Thymus (tissue), 11 donors: ENCODE measurements around the gene CNRIP1. TPM values are rescaled to one million over a fixed set of nuclear protein-coding genes. Genes with fewer than 3 reads are reported as not detected.

Experiments
- DNase-seq, 9 donors: peaks; one replicate each; pipeline ENCODE4 v3.0.0-alpha.2; 2013; ENCODE audit warnings: low spot score in 9 of 9, low read depth in 6 of 9, missing footprints in 1 of 9
- H3K27ac ChIP-seq, 2 donors: one replicate each; pipeline ENCODE4 v1.5.1; 2013; ENCODE audit warnings: control low read depth in 1 of 2, low read depth in 1 of 2, low read length in 1 of 2, mild to moderate bottlenecking in 1 of 2, moderate library complexity in 1 of 2
- H3K27me3 ChIP-seq, 2 donors: one replicate each; pipeline ENCODE4 v1.5.1; 2013; ENCODE audit warnings: low read length in 1 of 2; ENCODE audit not compliant: control insufficient read depth in 2 of 2, insufficient read depth in 1 of 2
- H3K36me3 ChIP-seq, 2 donors: one replicate each; pipeline ENCODE4 v1.5.1; 2013; ENCODE audit warnings: low read length in 1 of 2, mild to moderate bottlenecking in 1 of 2, moderate library complexity in 1 of 2; ENCODE audit not compliant: control insufficient read depth in 2 of 2, insufficient read depth in 2 of 2
- H3K4me1 ChIP-seq, 2 donors: one replicate each; pipeline ENCODE4 v1.5.1; 2013; ENCODE audit warnings: low read length in 2 of 2; ENCODE audit not compliant: control insufficient read depth in 2 of 2, insufficient read depth in 2 of 2
- H3K4me3 ChIP-seq, 2 donors: one replicate each; pipeline ENCODE4 v1.5.1; 2013; ENCODE audit warnings: low read length in 2 of 2, control low read depth in 1 of 2, mild to moderate bottlenecking in 1 of 2
- H3K9me3 ChIP-seq, 2 donors: one replicate each; pipeline ENCODE4 v1.5.1; 2013; ENCODE audit warnings: low read length in 1 of 2, mild to moderate bottlenecking in 1 of 2; ENCODE audit not compliant: control insufficient read depth in 2 of 2, insufficient read depth in 1 of 2
- WGBS: extraction: QIAGEN DNeasy Blood & Tissue Kit; methylation state at CpG from one replicate; pipeline ENCODE4 v1.1.7; 2013; 5-methylcytosine and 5-hydroxymethylcytosine counted together
- polyA plus RNA-seq: library from polyadenylated mRNA; stranded (reverse); fragments of 200-250 nt; gene quantifications from one replicate; pipeline ENCODE4 v1.2.3, GENCODE V29; 2013
- total RNA-seq: library from RNA; stranded (reverse); fragments of 120-200 nt; gene quantifications from one replicate; pipeline ENCODE4 v1.2.4, GENCODE V29; 2013
- donor health status: healthy.

CNRIP1 gene
- total and polyA plus RNA-seq, 2 donors, result 3.8 to 10.3 TPM

DNA sequence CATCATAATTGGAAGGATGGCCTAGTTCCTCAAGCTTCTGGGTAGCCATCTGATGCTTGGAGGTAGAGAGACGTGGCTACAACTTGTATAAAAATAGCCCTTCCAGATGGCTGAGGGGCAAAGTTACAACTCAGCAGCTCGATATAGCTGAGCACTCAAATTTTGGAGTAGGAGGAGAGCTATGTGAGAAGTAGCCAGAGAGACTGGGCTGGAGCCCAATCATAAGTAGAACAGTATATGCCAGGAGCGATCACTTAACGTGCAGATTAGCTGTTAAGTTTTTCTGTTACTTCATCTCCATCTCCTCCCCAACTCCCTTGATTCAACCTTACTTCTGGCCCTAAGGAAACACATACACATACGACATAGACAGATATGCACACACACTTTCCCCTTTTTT is 28.8 kb downstream of the CNRIP1 start:
- no peak for DNase-seq
- Histone ChIP-seq H3K27ac (no peak overlapping the region), H3K4me1 (no peaks in the 10 kb centered on the region), H3K27me3 (no peaks in the 10 kb centered on the region), H3K36me3 (no peaks in the 10 kb centered on the region), H3K4me3 (no peak overlapping the region), H3K9me3 (no peaks in the 10 kb centered on the region)
- 62% methylated on average over 5 of the region's 5 CpGs for whole genome bisulfite sequencing

DNA sequence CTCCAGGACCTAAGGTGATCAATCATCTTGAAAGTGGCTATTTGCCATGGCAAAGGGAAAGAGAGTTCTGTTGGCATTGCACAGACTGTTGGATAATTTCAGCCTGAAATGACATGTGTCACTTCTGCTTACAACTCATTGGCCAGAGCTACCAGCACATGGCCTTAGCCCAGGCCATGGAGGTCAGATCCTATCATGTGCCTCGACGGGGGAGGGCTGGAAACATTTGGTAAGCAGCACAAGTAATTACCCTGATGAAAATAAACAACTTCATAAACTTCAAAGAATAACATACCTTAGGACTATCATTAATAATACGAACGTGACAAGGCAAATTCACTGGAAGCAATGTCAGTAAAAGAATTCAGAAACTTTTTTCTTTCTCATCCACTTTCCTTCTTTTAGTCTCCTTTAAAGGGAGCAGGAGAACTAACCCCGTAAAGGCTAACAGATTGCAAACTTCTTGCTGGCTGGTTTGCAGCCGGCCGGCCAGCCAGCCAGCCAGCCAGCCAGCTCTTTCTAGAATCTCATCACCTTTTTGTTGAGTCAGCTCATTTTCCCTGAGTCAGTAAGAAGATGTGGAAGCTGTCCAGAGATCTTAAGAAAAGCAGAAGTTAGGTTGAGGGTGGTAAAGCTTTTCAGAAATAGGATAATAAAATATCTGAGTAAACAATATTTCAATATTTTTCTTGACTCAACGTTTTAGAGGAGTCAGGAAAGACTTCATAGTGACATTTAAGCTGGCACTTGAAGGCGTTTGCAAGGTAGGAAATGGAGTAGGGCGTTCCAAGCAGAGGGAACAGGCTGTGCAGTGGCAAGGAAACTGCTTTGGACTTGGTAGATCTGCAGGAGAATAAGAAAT is 31.9 kb downstream of the CNRIP1 start:
- Histone ChIP-seq H3K27ac (no peak overlapping the region), H3K4me3 (no peak overlapping the region), H3K36me3 (no peaks in the 10 kb centered on the region), H3K27me3 (no peaks in the 10 kb centered on the region), H3K4me1 (no peaks in the 10 kb centered on the region), H3K9me3 (no peaks in the 10 kb centered on the region)
- peak in 1 of 9 donors; percentile 18 for DNase-seq
- 43% methylated on average over 10 of the region's 10 CpGs for WGBS

DNA sequence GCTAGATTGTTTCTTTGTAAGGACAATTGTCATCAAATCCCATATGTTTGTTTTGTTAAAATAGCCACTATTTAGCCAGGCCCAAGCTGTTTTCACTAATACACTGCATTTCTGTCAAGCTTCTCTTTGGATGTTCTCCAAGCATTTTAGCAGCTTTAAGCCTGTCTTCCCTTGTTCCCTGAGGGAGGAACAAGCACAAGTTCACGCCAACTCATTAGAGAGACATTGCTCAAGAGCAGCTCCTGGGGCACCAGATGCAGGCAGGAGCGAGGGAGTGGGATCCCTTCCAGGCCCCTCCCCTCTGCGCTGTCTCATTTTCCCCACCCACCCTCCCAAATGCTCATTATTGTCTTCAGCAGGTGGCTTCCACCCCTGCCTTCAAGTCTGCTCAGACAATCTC is 34.9 kb downstream of the CNRIP1 start:
- peak in 1 of 9 donors; percentile 10 for DNase-seq
- no peak overlapping the region for H3K4me3 ChIP-seq
- no peaks in the 10 kb centered on the region for H3K4me1 ChIP-seq
- 97% methylated on average over 3 of the region's 3 CpGs for WGBS
- H3K9me3 ChIP-seq, result no peaks in the 10 kb centered on the region
- H3K36me3 ChIP-seq, result no peaks in the 10 kb centered on the region
- H3K27me3 ChIP-seq, result no peaks in the 10 kb centered on the region
- no peak overlapping the region for H3K27ac ChIP-seq

DNA sequence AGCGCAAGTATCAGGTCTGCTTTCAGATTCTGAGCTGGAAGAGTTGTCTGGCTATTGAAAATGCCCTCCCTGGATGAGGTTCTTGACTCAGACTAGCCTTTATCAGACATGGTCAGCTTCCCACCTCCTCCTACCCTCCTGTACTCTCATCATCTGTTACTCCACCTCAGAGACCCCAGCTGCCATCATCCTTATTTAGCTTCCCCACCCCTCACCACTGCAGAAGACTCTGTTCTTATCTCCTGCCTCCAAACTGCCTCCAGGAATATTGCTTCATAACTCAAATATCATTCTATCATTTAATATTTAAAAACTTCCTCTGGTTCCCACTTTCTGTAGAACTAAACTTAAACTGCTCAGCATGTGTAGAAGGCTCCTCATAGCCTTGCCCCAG is 36.3 kb downstream of the CNRIP1 start:
- Histone ChIP-seq H3K4me1 (no peaks in the 10 kb centered on the region), H3K36me3 (no peaks in the 10 kb centered on the region), H3K27ac (no peak overlapping the region), H3K9me3 (no peaks in the 10 kb centered on the region), H3K4me3 (no peak overlapping the region), H3K27me3 (no peaks in the 10 kb centered on the region)
- no peak for DNase-seq
- 98% methylated on average over 1 of the region's 1 CpG for WGBS

DNA sequence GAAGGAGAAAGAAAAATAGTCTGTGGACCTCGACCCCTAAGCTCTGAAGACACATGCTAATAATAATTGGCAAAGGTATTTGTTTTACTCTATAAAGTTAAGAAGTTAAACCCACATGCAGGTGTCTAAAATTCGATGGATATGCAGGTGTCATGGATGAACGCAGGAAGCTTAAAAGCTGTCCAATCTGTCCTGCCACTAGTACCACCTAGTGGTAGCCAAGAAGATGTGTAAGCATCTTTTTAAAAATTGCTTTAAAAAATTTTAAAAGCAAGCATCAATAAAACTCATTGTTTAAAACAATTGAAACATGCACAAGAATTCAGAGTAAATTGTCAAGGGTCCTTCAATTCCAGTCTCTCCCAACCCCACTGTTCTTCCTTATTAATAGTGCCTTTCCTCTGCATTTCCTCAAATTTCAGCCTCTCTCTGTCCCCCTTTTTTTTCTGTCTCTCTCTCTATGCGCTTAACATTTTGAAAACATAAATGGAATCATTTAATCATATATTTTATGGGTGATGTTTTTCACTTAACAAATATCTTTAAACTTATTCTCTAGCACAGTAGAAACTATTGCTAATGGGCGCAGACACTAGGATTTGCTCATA is 36.8 kb downstream of the CNRIP1 start:
- no peaks in the 10 kb centered on the region for H3K9me3 ChIP-seq
- H3K4me3 ChIP-seq, result no peak overlapping the region
- no peaks in the 10 kb centered on the region for H3K27me3 ChIP-seq
- H3K27ac ChIP-seq, result no peak overlapping the region
- no peaks in the 10 kb centered on the region for H3K36me3 ChIP-seq
- no peaks in the 10 kb centered on the region for H3K4me1 ChIP-seq
- WGBS, result 40% methylated on average over 5 of the region's 5 CpGs
- peak in 5 of 9 donors; percentile 11 to 50 (median 27) for DNase-seq

DNA sequence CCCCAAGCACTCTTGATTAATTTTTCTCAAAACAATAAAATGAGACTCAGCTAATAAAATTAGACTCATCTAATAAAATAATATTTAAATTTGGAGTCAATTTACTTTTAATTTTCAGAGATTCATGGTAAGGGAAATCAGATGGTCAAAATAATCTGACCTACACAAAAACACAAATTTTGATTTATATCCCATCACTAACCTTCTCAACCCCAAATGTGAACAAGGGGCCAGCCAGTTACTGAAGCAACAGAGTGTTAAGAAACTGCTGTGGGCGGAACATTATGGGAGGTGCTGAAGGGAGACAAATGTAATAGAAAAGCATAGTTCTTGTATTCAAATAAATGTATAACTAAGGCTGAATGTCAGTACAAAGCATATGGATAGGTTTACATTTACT is 39.0 kb downstream of the CNRIP1 start:
- Histone ChIP-seq H3K9me3 (no peaks in the 10 kb centered on the region), H3K36me3 (no peaks in the 10 kb centered on the region), H3K27me3 (no peaks in the 10 kb centered on the region), H3K27ac (no peak overlapping the region), H3K4me3 (no peak overlapping the region), H3K4me1 (no peaks in the 10 kb centered on the region)
- no peak for DNase-seq
- 97% methylated on average over 1 of the region's 1 CpG for WGBS

DNA sequence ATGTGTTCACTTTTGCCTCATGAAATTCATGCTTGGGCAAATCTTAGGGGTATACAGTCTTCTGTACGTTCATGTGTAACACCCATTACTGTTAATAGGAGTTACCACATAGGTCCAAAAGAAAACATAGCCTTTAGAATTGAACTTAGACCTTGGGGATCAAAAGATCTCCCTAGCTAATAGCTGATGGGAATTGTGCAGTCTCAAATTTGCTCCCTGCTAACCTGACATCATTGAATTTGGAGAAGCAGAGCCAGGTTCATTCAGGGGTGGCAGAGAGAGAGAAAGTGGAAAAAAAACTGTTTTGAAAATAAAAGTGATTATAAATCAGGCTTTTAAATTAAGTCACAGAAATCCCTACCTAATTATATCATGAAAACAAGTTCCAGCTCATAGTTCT is 39.4 kb downstream of the CNRIP1 start:
- no peaks in the 10 kb centered on the region for H3K27me3 ChIP-seq
- no peak overlapping the region for H3K4me3 ChIP-seq
- H3K9me3 ChIP-seq, result no peaks in the 10 kb centered on the region
- no peak for DNase-seq
- H3K36me3 ChIP-seq, result no peaks in the 10 kb centered on the region
- no peak overlapping the region for H3K27ac ChIP-seq
- WGBS, result 87% methylated on average over 1 of the region's 1 CpG
- H3K4me1 ChIP-seq, result no peaks in the 10 kb centered on the region

DNA sequence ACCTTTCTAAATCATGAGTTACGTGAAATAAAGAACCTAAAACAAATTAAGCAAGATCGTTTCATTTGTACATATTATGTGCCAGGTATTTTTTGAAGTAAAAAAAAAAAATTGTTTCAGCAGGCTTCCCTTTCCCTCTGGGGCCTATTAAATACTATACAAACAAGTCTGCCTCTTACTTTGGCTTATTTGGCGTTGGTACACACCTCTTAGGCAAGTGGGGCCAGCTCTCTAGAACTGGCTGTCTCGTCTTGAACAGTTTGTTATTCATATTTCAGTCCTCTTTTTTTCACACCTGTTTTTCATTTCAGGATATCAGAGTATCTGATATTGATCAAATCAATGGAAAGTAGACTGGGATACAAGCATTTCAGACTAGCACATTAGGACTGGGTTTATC is 40.1 kb downstream of the CNRIP1 start:
- no peak overlapping the region for H3K4me3 ChIP-seq
- DNase-seq, result no peak
- 94% methylated on average over 4 of the region's 4 CpGs for WGBS
- H3K9me3 ChIP-seq, result no peaks in the 10 kb centered on the region
- no peaks in the 10 kb centered on the region for H3K27me3 ChIP-seq
- no peak overlapping the region for H3K27ac ChIP-seq
- H3K4me1 ChIP-seq, result no peaks in the 10 kb centered on the region
- H3K36me3 ChIP-seq, result no peaks in the 10 kb centered on the region

DNA sequence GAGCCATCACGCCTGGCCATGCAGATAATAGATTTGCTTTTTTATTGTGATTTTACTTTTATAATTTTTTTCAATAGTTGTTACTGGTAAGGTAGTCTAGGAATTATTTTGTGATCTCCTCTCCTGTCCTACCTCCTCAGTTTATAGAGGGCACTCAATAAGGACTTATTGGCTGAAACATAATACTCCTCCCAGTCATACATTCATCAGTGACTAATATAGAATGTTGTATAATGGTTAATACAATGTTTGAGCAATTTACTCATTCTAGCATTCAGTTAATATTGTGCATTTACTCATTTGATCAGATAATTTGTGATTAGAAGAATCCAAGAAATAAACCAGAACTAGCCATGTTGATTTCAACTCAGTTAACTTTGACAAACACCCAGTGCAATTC is 41.6 kb downstream of the CNRIP1 start:
- 98% methylated on average over 1 of the region's 1 CpG for WGBS
- DNase-seq, result no peak
- Histone ChIP-seq H3K4me1 (no peaks in the 10 kb centered on the region), H3K4me3 (no peak overlapping the region), H3K27me3 (no peaks in the 10 kb centered on the region), H3K27ac (no peak overlapping the region), H3K36me3 (no peaks in the 10 kb centered on the region), H3K9me3 (no peaks in the 10 kb centered on the region)
